ENCODE results near the gene SH2D3C.

The SH2D3C gene

GRCh38 chr9:127809002-127809539 is 30.6 kb upstream of the SH2D3C start:
- no peak for DNase-seq (ENCODE audit: low read depth, low spot score)

DNA sequence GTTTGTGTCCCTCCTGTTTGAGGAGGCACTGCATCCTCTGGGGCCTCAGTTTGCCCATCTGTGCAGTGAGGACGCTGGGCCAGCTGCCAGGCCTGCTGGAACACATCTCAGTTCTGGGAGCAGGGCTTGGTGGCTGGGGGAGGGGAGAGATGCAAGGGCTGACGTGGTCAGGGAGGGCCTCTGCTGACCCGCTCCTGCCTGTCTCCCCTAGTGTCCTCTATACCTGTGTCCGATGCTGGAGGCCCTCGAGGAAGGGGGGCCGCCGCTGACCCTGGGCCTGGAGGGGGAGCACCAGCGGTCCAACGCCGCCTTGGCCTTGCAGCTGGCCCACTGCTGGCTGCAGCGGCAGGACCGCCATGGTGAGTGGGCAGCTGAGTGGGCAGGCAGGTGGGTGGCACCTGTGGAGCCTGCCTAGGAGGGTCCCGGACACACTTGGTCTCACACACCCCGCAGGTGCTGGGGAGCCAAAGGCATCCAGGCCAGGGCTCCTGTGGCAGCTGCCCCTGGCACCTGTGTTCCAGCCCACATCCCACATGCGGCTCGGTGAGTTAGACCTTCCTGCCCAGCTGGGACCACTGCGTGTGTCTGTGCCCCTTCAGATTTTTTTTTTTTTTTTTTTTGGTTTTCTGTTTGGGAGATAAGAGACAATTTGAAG is 30.0 kb upstream of the SH2D3C start:
- no peak for DNase-seq (ENCODE audit: low read depth, low spot score)

DNA sequence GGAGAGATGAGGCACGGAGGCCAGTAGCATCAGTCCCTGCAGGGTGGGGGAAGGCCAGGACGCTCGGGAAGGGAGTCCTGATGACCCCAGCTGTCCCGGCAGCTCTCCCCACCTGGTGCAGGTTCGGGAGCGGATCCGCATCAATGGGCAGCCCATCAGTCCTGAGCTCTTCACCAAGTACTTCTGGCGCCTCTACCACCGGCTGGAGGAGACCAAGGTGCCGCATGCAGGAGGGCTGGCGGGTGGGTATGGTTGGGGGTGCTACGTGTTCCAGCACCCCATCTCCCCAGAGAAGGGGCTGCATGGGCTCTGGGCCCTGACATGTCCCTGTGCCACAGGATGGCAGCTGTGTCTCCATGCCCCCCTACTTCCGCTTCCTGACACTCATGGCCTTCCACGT is 28.4 kb upstream of the SH2D3C start:
- no peak for DNase-seq (ENCODE audit: low read depth, low spot score)

GRCh38 chr9:127805620-127806019 is 27.2 kb upstream of the SH2D3C start:
- no peak for DNase-seq (ENCODE audit: low read depth, low spot score)

GRCh38 chr9:127803507-127804352 is 25.3 kb upstream of the SH2D3C start:
- DNase-seq (ENCODE audit: low read depth, low spot score), result no peak

GRCh38 chr9:127802576-127803443 is 24.3 kb upstream of the SH2D3C start, which contains the start of gene FPGS:
Gene FPGS, plus strand, starts transcription at chr9:127802882. Its CDS starts 43 bp downstream, at chr9:127802925.
- peak; percentile 62 for DNase-seq (ENCODE audit: low read depth, low spot score)

DNA sequence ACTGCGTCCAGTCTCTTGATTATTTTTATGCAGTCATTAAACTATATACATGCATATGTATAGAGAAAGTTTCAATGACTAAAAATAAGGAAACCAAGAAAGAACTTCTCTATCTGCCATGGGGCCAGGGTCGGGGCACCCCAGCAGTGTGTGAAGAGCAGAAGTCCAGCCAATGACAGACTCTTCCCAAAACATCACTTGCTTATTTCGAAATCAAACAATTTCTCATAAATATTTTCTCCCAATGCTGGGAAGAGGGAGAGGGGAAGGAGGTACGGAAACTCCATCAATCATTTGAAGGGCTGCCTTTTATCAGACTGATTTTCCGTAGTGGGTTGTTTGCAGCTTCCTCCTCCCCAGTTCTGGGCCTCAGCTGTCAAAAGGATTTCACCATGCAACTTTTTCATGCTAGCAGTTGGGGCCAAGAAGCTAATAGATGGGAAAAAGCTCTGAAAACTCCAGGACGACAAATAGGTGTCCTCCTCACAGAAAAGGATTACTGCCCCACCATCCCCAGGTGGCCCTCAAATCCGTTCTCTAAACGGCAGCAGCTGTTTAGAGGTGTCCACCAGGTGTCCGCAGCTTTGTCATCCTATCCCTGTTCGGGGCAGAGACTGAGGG is 23.6 kb upstream of the SH2D3C start:
- no peak for DNase-seq (ENCODE audit: low read depth, low spot score)

GRCh38 chr9:127796852-127797370 is 18.4 kb upstream of the SH2D3C start:
- no peak for DNase-seq (ENCODE audit: low read depth, low spot score)

DNA sequence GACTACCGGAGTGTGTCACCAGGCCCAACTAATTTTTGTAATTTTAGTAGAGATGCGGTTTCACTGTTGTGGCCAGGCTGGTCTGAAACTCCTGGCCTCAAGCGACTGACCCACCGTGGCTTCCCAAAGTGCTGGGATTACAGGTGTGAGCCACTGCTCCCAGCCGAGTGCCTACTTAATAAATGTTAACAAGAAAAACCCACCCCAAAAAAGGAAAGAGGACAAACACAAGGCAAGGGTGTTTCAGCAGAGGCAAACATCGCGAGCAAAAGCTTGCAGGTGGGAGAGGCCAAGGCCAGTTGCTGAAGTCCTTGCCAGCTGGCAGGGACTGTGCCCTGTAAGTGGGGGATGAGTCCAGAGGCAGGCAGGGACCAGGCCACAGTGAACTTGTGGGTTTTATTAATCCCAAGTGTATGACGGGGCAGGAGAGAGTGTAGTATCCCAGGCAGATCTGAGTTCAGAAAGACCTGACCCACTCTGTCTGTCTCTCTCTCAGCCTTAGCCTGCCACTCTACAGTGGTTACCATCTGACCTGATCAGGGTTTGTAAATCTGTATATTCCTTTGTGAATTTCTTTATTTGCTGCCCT is 17.9 kb upstream of the SH2D3C start:
- no peak for DNase-seq (ENCODE audit: low read depth, low spot score)

- DNase-seq (ENCODE audit: low read depth, low spot score), result no peak
Measured at GRCh38 chr9:127794001-127794791, 15.7 kb upstream of the SH2D3C start.

- DNase-seq (ENCODE audit: low read depth, low spot score), result no peak
Measured at GRCh38 chr9:127793093-127793708, 14.7 kb upstream of the SH2D3C start.

DNA sequence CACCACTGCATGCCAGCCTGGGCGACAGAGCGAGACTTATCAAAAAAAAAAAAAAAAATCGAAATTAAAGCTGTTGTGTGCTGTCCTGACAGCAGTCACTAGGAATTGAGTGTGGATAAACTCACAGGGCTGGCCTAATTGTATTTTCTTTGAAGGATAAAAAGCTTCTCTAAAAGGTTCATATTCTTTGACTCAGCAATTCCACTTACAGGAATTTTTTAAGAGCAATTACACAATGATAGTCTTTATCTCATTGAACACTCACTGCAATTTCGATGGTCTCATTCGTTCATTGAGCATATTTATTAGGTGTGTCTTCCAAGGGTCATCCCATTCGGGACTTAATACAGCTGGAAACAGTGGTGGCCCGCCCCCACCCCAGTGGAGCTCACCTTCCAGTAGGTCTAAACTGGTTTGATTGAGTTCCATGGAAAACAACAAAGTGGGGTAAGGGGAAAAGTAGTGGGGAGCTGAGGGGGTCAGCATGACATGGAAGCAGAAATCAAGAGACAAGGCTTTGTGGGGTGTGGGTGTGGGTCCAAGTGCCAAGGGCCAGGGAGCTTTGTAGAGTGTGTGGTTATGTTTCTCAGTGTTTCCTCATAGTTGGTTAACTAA is 14.1 kb upstream of the SH2D3C start:
- DNase-seq (ENCODE audit: low read depth, low spot score), result no peak

DNA sequence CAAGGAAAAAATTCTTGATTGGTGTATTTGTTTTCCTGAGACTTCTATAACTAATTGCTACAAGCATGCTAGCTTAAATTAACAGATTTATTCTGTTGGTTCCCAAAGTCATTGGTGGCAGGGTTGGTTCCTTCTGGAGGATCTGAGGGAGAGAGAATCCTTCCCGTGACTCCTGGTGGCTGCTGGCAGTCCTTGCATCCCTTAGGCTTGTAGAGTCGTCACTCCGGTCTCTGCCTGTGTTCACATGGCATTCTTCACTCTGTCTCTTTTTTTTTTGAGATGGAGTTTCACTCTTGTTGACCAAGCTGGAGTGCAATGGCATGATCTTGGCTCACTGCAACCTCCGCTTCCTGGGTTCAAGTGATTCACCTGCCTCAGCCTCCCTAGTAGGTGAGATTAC is 12.6 kb upstream of the SH2D3C start:
- DNase-seq (ENCODE audit: low read depth, low spot score), result no peak

GRCh38 chr9:127790094-127790855 is 11.8 kb upstream of the SH2D3C start:
- no peak for DNase-seq (ENCODE audit: low read depth, low spot score)

DNA sequence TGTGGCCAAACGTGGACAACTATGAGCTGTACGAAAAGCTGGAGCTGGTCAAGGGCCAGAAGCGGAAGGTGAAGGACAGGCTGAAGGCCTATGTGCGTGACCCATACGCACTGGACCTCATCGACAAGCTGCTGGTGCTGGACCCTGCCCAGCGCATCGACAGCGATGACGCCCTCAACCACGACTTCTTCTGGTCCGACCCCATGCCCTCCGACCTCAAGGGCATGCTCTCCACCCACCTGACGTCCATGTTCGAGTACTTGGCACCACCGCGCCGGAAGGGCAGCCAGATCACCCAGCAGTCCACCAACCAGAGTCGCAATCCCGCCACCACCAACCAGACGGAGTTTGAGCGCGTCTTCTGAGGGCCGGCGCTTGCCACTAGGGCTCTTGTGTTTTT is 10.7 kb upstream of the SH2D3C start:
- DNase-seq (ENCODE audit: low read depth, low spot score), result no peak

DNA sequence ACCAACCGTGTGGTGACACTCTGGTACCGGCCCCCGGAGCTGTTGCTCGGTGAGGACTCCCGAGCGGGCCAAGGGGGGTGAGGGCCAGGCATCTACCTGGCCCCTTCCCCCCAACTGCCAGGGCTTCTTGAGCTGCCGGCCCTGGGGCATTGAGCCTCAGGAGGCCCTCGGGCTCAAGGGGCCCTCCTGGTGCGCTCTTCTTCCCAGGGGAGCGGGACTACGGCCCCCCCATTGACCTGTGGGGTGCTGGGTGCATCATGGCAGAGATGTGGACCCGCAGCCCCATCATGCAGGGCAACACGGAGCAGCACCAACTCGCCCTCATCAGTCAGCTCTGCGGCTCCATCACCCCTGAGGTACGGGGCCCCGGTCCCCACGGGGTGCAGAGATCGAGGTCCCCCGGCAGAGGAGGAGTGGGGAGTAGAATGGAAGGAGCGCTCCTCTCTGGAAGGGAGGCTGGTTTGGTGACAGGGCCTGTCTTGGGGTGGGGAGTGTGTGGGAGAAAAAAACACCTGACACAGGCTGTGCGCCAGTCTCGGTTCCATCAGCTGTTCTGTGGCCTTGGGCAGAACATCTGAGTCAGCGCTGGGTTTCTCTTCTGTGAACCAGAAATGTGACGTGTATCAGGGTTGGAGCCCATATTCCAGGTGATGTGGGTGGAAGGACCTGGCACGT is 10.0 kb upstream of the SH2D3C start:
- no peak for DNase-seq (ENCODE audit: low read depth, low spot score)

DNA sequence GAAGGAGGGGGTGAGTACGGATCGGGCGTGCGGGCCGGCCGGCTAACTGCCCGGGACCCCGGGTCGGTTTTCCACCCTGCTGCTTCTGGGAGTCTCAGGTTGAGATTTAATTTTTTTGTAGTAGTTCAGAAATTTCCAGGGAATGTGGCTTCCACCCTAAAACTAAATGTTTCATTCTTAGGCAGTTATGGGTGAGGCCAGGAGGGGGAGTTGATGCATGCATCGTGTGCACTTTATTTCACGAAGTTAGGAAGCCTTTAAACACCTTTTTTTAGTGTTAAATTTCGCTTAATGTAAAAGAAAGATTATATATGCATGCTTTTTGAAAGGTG is 8.3 kb upstream of the SH2D3C start:
- DNase-seq (ENCODE audit: low read depth, low spot score), result no peak
